ENCODE results near the gene FGF18. TPM values are rescaled to one million over a fixed set of nuclear protein-coding genes. Genes with fewer than 3 reads are reported as not detected.

Gene FGF18
- total RNA-seq, 2 donors from 2014 or later: 0.41 to 0.51 TPM

DNA sequence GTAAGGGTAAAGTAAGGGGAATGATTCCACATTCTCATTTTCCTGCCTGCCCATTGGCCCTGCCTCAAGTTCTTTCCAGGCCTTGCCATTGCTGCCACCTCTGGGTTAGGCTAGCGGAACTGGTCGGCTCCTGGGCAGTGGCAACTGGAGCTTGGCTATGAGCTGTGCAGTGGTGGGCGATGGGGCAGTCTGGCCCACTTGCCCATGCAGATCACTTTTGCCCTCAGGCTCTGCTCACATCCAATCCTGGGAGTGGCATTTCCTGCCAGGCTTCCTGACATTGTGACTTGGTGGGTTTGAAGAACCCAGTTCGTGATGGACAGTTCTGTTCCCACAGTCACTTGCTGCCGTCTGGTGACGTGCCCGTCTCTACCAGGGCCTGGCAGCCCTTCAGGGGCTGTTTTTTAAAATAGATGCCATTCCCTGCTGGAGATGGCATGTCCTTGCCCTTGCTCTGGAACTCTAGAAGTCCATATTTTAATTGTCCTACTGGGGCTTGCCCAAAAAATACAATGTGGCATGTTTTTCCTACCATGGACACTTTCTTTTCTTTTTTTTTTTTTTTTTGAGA is 86.1 kb downstream of the FGF18 start:
- Histone ChIP-seq H3K27me3 (replicated peaks; ENCODE audit: insufficient read depth) (no peaks in the 10 kb centered on the region), H3K4me3 (no peak overlapping the region), H3K9me3 (no peaks in the 10 kb centered on the region), H3K27ac (no peak overlapping the region), H3K4me1 (replicated peaks) (no peaks in the 10 kb centered on the region), H3K36me3 (no peaks in the 10 kb centered on the region)
- WGBS: 89% methylated on average over 7 of the region's 7 CpGs
- intact Hi-C loops (cut with DNase I): no loop called here
- TF ChIP-seq POLR2AphosphoS5 (IDR thresholded peaks at IDR 0.05) (no peak), POLR2A (IDR thresholded peaks at IDR 0.05) (no peak)
- TF ChIP-seq, protein P1, sequence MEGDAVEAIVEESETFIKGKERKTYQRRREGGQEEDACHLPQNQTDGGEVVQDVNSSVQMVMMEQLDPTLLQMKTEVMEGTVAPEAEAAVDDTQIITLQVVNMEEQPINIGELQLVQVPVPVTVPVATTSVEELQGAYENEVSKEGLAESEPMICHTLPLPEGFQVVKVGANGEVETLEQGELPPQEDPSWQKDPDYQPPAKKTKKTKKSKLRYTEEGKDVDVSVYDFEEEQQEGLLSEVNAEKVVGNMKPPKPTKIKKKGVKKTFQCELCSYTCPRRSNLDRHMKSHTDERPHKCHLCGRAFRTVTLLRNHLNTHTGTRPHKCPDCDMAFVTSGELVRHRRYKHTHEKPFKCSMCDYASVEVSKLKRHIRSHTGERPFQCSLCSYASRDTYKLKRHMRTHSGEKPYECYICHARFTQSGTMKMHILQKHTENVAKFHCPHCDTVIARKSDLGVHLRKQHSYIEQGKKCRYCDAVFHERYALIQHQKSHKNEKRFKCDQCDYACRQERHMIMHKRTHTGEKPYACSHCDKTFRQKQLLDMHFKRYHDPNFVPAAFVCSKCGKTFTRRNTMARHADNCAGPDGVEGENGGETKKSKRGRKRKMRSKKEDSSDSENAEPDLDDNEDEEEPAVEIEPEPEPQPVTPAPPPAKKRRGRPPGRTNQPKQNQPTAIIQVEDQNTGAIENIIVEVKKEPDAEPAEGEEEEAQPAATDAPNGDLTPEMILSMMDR (IDR thresholded peaks at IDR 0.05): no peak
- no peak for DNase-seq (ENCODE audit: low spot score)

DNA sequence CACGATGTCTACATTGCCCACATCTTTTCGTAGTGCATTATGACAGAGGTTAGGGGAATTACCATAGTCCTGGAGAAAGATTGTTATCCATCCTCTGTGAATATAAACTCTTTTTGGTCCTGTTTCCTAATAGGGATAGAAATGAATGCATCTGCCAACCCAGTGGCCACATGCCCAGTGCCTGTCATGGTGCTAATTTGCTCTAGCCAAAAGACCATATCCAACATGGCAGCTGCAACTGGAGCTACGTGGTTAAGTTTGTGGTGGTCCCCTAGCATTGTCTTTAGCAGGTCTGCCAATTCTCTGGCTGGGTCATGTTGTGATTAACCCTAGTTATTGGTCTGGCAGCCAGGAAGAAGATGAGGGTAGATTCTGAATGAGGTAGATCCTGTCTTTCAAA is 87.5 kb downstream of the FGF18 start:
- no peaks in the 10 kb centered on the region for H3K27me3 ChIP-seq (replicated peaks; ENCODE audit: insufficient read depth)
- TF ChIP-seq POLR2AphosphoS5 (IDR thresholded peaks at IDR 0.05) (no peak), POLR2A (IDR thresholded peaks at IDR 0.05) (no peak)
- TF ChIP-seq, protein P1 (IDR thresholded peaks at IDR 0.05): no peak
- intact Hi-C loops (cut with DNase I): no loop called here
- no peak overlapping the region for H3K27ac ChIP-seq
- DNase-seq (ENCODE audit: low spot score): no peak
- no peaks in the 10 kb centered on the region for H3K9me3 ChIP-seq
- H3K4me1 ChIP-seq (replicated peaks): no peaks in the 10 kb centered on the region
- no peaks in the 10 kb centered on the region for H3K36me3 ChIP-seq
- no peak overlapping the region for H3K4me3 ChIP-seq
- 74% methylated on average over 3 of the region's 3 CpGs for WGBS

Small RNA genes within 50 kb of the gene (microRNA-seq; reads per million reads assigned to microRNA genes)
- 0.25 reads per million for gene MIR3912

Small RNA genes within 50 kb of the gene (small RNA-seq; reads per million reads assigned to genes)
- gene MIR3912: 1.6 to 1.9 reads per million in 2 donors

Other genes with a start within 250 kb of the FGF18 start
- gene TLX3, start 110.4 kb upstream of the FGF18 start, total RNA-seq: not detected
- gene NPM1, start 31.8 kb upstream of the FGF18 start, total RNA-seq: 100 to 1,000 TPM; 397 to 544 TPM